ENCODE data around the gene LTA.

GRCh38 chr6:31568537-31568961 lies 3.5 kb upstream of the LTA start:
- TF ChIP-seq EZH2 (IDR thresholded peaks at IDR 0.05; ENCODE audit: borderline replicate concordance) (no peak), CTCF (IDR thresholded peaks at IDR 0.05; ENCODE audit: poor library complexity) (no peak)
